Measurements from ENCODE around the gene HOXC12. TPM values are rescaled to one million over a fixed set of nuclear protein-coding genes. Genes with fewer than 3 reads are reported as not detected.

The HOXC12 gene
- total RNA-seq, 2 experiments from 2014 or later: not detected

GRCh38 chr12:53999559-54000115, 44.9 kb downstream of the HOXC12 start:
- Mint-ChIP-seq H3K4me3 (peak overlapping the region; percentile 67), H3K9me3 (no peaks in the 10 kb centered on the region), H3K27me3 (peaks cover 100% of the 10 kb centered on the region), H3K36me3 (ENCODE audit: low read depth) (no peaks in the 10 kb centered on the region), H3K4me1 (ENCODE audit: low read depth) (peaks cover 52% of the 10 kb centered on the region), H3K27ac (no peak overlapping the region)
- Histone ChIP-seq H3K27me3 (ENCODE audit: control insufficient read depth in 1 of 2, insufficient read depth in 2 of 2, low read length in 2 of 2) (peaks cover 96 to 98% of the 10 kb centered on the region in 2 experiments), H3K27ac (ENCODE audit: low read depth in 1 of 2, low read length in 2 of 2) (no peak overlapping the region), H3K36me3 (ENCODE audit: insufficient read depth, low read length) (no peaks in the 10 kb centered on the region), H3K4me3 (ENCODE audit: low read length) (peak overlapping the region; percentile 19), H3K9me3 (ENCODE audit: control insufficient read depth in 1 of 2, insufficient read depth in 1 of 2, low read length in 2 of 2) (peaks cover 0 to 60% of the 10 kb centered on the region in 2 experiments), H3K4me1 (ENCODE audit: insufficient read depth, low read length) (peaks cover 57% of the 10 kb centered on the region)
- intact Hi-C loops (cut with DNase I, micrococcal nuclease): loop anchor here in 1 of 2 experiments (5.0 to 10.0 kb wide), 2 partner anchors 37 to 365 kb away; partner anchors contain the start of gene GPR84
- DNase-seq (peak in 1 of 14 experiments; percentile 45), ATAC-seq (ENCODE audit: poor library complexity) (peak; percentile 16)
- CTCF ChIA-PET: interaction anchor here (0.7 to 2.0 kb wide), 5 partner anchors 33 to 208 kb away, joined by 3 to 7 read pairs (median 4); partner anchors contain the start of gene HOXC5
- TF ChIP-seq, protein P1, sequence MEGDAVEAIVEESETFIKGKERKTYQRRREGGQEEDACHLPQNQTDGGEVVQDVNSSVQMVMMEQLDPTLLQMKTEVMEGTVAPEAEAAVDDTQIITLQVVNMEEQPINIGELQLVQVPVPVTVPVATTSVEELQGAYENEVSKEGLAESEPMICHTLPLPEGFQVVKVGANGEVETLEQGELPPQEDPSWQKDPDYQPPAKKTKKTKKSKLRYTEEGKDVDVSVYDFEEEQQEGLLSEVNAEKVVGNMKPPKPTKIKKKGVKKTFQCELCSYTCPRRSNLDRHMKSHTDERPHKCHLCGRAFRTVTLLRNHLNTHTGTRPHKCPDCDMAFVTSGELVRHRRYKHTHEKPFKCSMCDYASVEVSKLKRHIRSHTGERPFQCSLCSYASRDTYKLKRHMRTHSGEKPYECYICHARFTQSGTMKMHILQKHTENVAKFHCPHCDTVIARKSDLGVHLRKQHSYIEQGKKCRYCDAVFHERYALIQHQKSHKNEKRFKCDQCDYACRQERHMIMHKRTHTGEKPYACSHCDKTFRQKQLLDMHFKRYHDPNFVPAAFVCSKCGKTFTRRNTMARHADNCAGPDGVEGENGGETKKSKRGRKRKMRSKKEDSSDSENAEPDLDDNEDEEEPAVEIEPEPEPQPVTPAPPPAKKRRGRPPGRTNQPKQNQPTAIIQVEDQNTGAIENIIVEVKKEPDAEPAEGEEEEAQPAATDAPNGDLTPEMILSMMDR (IDR thresholded peaks at IDR 0.05): no peak
- POLR2A ChIA-PET: interaction anchor here (1.0 to 1.1 kb wide), 3 partner anchors 9 to 189 kb away, joined by 3 to 6 read pairs (median 3); partner anchors contain the start of genes HOXC8 and SMUG1

DNA sequence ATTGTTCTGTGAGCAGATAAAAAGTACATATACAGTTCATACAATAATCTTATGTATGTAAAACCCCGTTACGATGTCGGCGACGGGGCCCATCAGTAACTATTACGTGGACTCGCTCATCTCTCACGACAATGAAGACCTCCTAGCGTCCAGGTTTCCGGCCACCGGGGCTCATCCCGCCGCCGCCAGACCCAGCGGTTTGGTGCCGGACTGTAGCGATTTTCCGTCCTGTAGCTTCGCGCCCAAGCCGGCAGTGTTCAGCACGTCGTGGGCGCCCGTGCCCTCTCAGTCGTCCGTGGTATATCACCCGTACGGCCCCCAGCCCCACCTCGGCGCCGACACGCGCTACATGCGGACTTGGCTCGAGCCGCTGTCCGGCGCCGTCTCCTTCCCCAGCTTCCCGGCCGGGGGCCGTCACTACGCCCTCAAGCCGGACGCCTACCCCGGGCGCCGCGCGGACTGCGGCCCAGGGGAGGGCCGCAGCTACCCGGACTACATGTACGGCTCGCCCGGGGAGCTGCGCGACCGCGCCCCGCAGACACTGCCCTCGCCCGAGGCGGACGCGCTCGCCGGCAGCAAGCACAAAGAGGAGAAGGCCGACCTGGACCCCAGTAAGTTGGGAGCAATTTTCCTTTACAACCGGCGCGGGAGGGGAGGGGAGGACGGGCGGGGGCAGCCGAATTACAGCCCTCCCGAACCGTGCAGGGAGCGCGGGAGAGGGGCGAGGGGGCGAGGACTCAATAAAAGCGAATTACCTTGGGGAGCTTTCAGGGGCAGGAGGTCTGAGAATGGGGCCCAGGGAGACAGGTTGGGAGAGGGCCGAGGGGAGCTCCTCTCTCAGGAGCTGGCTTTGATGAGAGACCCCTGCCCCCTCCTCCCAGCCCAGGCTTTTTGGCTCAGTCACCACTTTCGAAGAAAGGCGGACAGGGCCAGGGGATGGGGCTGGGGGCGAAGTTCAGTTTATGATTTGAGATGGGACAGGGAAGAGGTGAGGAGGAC, 45.7 kb downstream of the HOXC12 start, which contains the start of gene HOXC9:
Gene HOXC9 (plus strand): TSS at position 46 of the 999 bp plus-strand sequence. CDS start 28 bp downstream, at position 74.
- ChIA-PET POLR2A (interaction anchor here (1.0 to 1.1 kb wide), 3 partner anchors 8 to 188 kb away, joined by 3 to 6 read pairs (median 3); partner anchors contain the start of genes HOXC8 and SMUG1), CTCF (interaction anchor here (0.7 to 2.0 kb wide), 4 partner anchors 32 to 208 kb away, joined by 3 to 7 read pairs (median 4); partner anchors contain the start of gene HOXC5)
- peaks cover 96 to 98% of the 10 kb centered on the region in 2 experiments for H3K27me3 ChIP-seq (ENCODE audit: control insufficient read depth in 1 of 2, insufficient read depth in 2 of 2, low read length in 2 of 2)
- Mint-ChIP-seq H3K4me3 (peak within 1 kb of the TSS; percentile 67), H3K27me3 (peaks cover 100% of the 10 kb centered on the region), H3K4me1 (ENCODE audit: low read depth) (peaks cover 45% of the 10 kb centered on the region), H3K9me3 (no peaks in the 10 kb centered on the region), H3K36me3 (ENCODE audit: low read depth) (no peaks in the 10 kb centered on the region), H3K27ac (no peak within 1 kb of the TSS)
- no peak within 1 kb of the TSS for H3K27ac ChIP-seq (ENCODE audit: low read depth in 1 of 2, low read length in 2 of 2)
- DNase-seq (no peak), ATAC-seq (ENCODE audit: poor library complexity) (no peak)
- H3K36me3 ChIP-seq (ENCODE audit: insufficient read depth, low read length): no peaks in the 10 kb centered on the region
- intact Hi-C loops (cut with DNase I, micrococcal nuclease): loop anchor here in 1 of 2 experiments (10.0 kb wide), 1 partner anchor 364 kb away; the partner anchor contains the start of gene GPR84
- H3K4me1 ChIP-seq (ENCODE audit: insufficient read depth, low read length): peaks cover 53% of the 10 kb centered on the region
- peaks cover 0 to 60% of the 10 kb centered on the region in 2 experiments for H3K9me3 ChIP-seq (ENCODE audit: control insufficient read depth in 1 of 2, insufficient read depth in 1 of 2, low read length in 2 of 2)
- H3K4me3 ChIP-seq (ENCODE audit: low read length): peak within 1 kb of the TSS; percentile 19
- TF ChIP-seq, protein P1 (IDR thresholded peaks at IDR 0.05): no peak

Data from CD4-positive, alpha-beta T cell (primary cell).